Measurements from ENCODE around the gene WASHC4. TPM values are rescaled to one million over a fixed set of nuclear protein-coding genes. Genes with fewer than 3 reads are reported as not detected.

WASHC4 gene
- total and polyA plus RNA-seq, 4 donors, result 28.9 to 136 (median 51.9) TPM

DNA sequence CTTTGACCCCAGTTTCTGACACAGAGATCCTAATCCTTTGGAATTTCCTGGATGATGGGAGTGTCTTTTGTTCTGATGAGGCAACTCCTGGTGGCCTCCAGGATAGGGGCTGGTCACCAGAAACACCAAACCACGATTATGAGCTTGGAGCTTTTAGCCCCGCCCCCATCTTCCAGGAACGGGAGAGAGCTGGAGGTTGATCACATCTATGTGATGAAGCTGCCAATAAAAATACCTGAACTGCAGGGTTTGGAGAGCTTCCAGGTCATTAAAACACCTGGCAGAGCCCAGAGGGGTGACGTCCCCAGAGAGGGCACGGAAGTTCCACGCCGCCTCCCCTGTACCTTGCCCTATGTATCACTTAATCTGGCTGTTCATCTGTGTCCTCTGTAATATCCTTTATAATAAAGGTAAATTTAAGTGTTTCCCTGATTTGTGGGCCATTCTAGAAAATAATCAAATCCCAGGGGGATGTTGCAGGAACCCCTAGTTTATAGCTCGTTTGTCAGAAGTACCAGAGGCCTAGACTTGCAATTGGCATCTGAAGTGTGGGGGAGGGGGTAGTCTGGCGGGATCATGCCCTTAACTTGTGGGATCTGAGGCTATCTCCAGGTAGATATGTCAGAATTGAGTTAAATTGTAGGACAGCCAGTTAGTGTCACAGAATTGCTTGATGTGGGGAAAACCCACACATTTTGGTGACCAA is 107.3 kb downstream of the WASHC4 start:
- Histone ChIP-seq H3K9me3 (ENCODE audit: control insufficient read depth, insufficient read depth, low read length) (no peaks in the 10 kb centered on the region), H3K4me3 (ENCODE audit: low read depth, low read length) (no peak overlapping the region)

DNA sequence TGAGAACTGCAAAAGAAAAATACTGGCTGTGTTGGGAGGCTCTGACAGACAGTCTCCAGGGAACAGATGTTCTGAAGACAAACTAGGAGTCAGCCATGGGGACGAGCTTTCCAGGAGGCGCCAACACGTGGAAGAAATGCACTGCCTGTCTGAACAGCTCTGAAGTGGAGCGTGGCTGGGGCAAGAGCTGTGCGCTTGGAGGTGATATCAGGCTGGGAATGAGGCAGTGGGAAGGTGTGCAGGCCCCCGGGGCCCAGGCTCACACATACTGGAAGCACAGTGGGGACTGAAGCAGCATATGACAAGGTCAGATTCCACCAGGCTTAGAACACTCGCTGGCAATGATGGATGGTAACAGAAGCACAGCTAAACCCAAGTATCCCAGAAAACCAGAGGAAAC is 110.9 kb downstream of the WASHC4 start:
- no peak for DNase-seq (ENCODE audit: low read depth in 4 of 6, low spot score in 6 of 6)
- Histone ChIP-seq H3K9me3 (ENCODE audit: control insufficient read depth, insufficient read depth, low read length) (no peaks in the 10 kb centered on the region), H3K27me3 (ENCODE audit: control insufficient read depth, insufficient read depth, low read length) (no peaks in the 10 kb centered on the region), H3K4me3 (ENCODE audit: low read depth, low read length) (no peak overlapping the region), H3K36me3 (ENCODE audit: control insufficient read depth, insufficient read depth, low read length) (peaks cover 37% of the 10 kb centered on the region), H3K4me1 (ENCODE audit: control insufficient read depth, insufficient read depth, low read length) (peaks cover 26% of the 10 kb centered on the region), H3K27ac (ENCODE audit: low read depth, low read length) (no peak overlapping the region)
- WGBS (ENCODE audit: insufficient coverage), result 77% methylated on average over 7 of the region's 7 CpGs

More for the DNA sequence above, 107.3 kb downstream of the WASHC4 start:
- no peak for DNase-seq (ENCODE audit: low read depth in 4 of 6, low spot score in 6 of 6)
- Histone ChIP-seq H3K4me1 (ENCODE audit: control insufficient read depth, insufficient read depth, low read length) (peaks cover 17% of the 10 kb centered on the region), H3K27me3 (ENCODE audit: control insufficient read depth, insufficient read depth, low read length) (no peaks in the 10 kb centered on the region), H3K36me3 (ENCODE audit: control insufficient read depth, insufficient read depth, low read length) (peaks cover 37% of the 10 kb centered on the region), H3K27ac (ENCODE audit: low read depth, low read length) (no peak overlapping the region)
- 85% methylated on average over 6 of the region's 9 CpGs for WGBS (ENCODE audit: insufficient coverage)

Other genes with a start within 250 kb of the WASHC4 start
- 10 to 100 TPM; 39.7 to 60.6 TPM for gene SLC41A2, start 149.4 kb upstream of the WASHC4 start, total RNA-seq
- gene SLC41A2, start 149.4 kb upstream of the WASHC4 start, polyA plus RNA-seq (ENCODE audit: insufficient read length in 2 of 2), result 10 to 100 TPM; 12.7 to 14.1 TPM
- 10 to 100 TPM; 16.3 to 20.5 TPM for gene NOPCHAP1, start 121.4 kb upstream of the WASHC4 start, total RNA-seq
- 10 to 100 TPM; 16.2 to 20.9 TPM for gene NOPCHAP1, start 121.4 kb upstream of the WASHC4 start, polyA plus RNA-seq (ENCODE audit: insufficient read length in 2 of 2)
- 10 to 100 TPM in 1 of 2 donors, 1 to 10 TPM in 1; 9.5 to 13.2 TPM for gene ALDH1L2, start 23.3 kb upstream of the WASHC4 start, total RNA-seq
- 1 to 10 TPM; 9.1 to 9.5 TPM for gene ALDH1L2, start 23.3 kb upstream of the WASHC4 start, polyA plus RNA-seq (ENCODE audit: insufficient read length in 2 of 2)
- 10 to 100 TPM; 61.3 to 62.4 TPM for gene APPL2, start 128.4 kb downstream of the WASHC4 start, total RNA-seq
- gene APPL2, start 128.4 kb downstream of the WASHC4 start, polyA plus RNA-seq (ENCODE audit: insufficient read length in 2 of 2), result 10 to 100 TPM; 79.6 to 80.8 TPM
- gene C12orf75, start 223.0 kb downstream of the WASHC4 start, total RNA-seq, result 10 to 100 TPM; 36.3 TPM
- gene C12orf75, start 223.0 kb downstream of the WASHC4 start, polyA plus RNA-seq (ENCODE audit: insufficient read length in 2 of 2), result 10 to 100 TPM; 58.4 to 75.4 TPM

Data from spinal cord (tissue), 10 donors.